GM23338 (cell line): ENCODE results near the gene CDC42BPG.
A peak's percentile ranks its signal among the peaks of the same experiment; 100 is the strongest.

Experiments
- CREB1 ChIP-seq: fragments of 250-450 bp; sonication (Bioruptor Pico); IDR thresholded peaks from 2 replicates; pipeline ENCODE4 v1.5.0; 2020; ENCODE audit warnings: low read depth, mild to moderate bottlenecking, moderate library complexity
- CTCF ChIP-seq, 2 experiments: fragments of 200-600 bp in 1 of 2; sonication (generic) in 1 of 2; conservative IDR thresholded peaks; 2 replicates each; pipeline versions ENCODE4 v1.5.1 to v1.6.1; 2016 to 2017; ENCODE audit warnings: antibody characterized with exemption in 2 of 2, low read depth in 2 of 2, mild to moderate bottlenecking in 2 of 2, moderate library complexity in 1 of 2
- EZH2 ChIP-seq: fragments of 200-600 bp; sonication (generic); IDR thresholded peaks from one replicate; pipeline ENCODE4 v1.8.0; 2017; ENCODE audit warnings: antibody characterized with exemption, mild to moderate bottlenecking, low read depth; ENCODE audit not compliant: unreplicated experiment
- NANOG ChIP-seq: IDR thresholded peaks from 2 replicates; pipeline ENCODE4 v1.6.1; 2016; ENCODE audit warnings: antibody characterized with exemption, borderline replicate concordance
- POLR2AphosphoS5 ChIP-seq: IDR thresholded peaks from 2 replicates; pipeline ENCODE4 v1.6.1; 2016; ENCODE audit warnings: antibody characterized with exemption, low read depth

- TF ChIP-seq CTCF (conservative IDR thresholded peaks at IDR 0.05; ENCODE audit: low read depth in 2 of 2) = no peak
- no peak for TF ChIP-seq EZH2
- no peak for TF ChIP-seq NANOG
- TF ChIP-seq CREB1 (CRISPR knock-in tag) = peak; percentile 55
- TF ChIP-seq POLR2AphosphoS5 = peak; percentile 80
Measured at GRCh38 chr11:64810271-64810890, 34.1 kb downstream of the CDC42BPG start, which contains the start of gene MEN1.
